ENCODE data around the gene CCBE1.

Gene CCBE1

GRCh38 chr18:59565957-59566356 lies 131.3 kb downstream of the CCBE1 start:
- DNase-seq, result no peak

GRCh38 chr18:59564561-59564960 lies 132.7 kb downstream of the CCBE1 start:
- no peak for DNase-seq

GRCh38 chr18:59563176-59563785 lies 133.9 kb downstream of the CCBE1 start:
- no peak for DNase-seq

- no peak for DNase-seq
Observed at GRCh38 chr18:59562751-59563150, 134.5 kb downstream of the CCBE1 start.

GRCh38 chr18:59561612-59562011 lies 135.6 kb downstream of the CCBE1 start:
- DNase-seq, result no peak

GRCh38 chr18:59560556-59560955 lies 136.7 kb downstream of the CCBE1 start:
- DNase-seq, result no peak

GRCh38 chr18:59559528-59559927 lies 137.7 kb downstream of the CCBE1 start:
- no peak for DNase-seq

- DNase-seq, result no peak
Observed at GRCh38 chr18:59555995-59556659, 141.1 kb downstream of the CCBE1 start.

- no peak for DNase-seq
Observed at GRCh38 chr18:59554796-59555335, 142.4 kb downstream of the CCBE1 start.

- no peak for DNase-seq
Observed at GRCh38 chr18:59553273-59553870, 143.9 kb downstream of the CCBE1 start.

- no peak for DNase-seq
Observed at GRCh38 chr18:59551902-59552635, 145.2 kb downstream of the CCBE1 start.

GRCh38 chr18:59550174-59550516 lies 147.1 kb downstream of the CCBE1 start:
- no peak for DNase-seq

- no peak for DNase-seq
Observed at GRCh38 chr18:59549503-59550173, 147.6 kb downstream of the CCBE1 start.

GRCh38 chr18:59547581-59548182 lies 149.5 kb downstream of the CCBE1 start:
- DNase-seq, result no peak

GRCh38 chr18:59546188-59546587 lies 151.0 kb downstream of the CCBE1 start:
- DNase-seq, result no peak

GRCh38 chr18:59540780-59541179 lies 156.4 kb downstream of the CCBE1 start:
- DNase-seq, result no peak

- DNase-seq, result no peak
Observed at GRCh38 chr18:59540346-59540745, 156.9 kb downstream of the CCBE1 start.

- DNase-seq, result no peak
Observed at GRCh38 chr18:59539108-59539507, 158.1 kb downstream of the CCBE1 start.

GRCh38 chr18:59537579-59537978 lies 159.6 kb downstream of the CCBE1 start:
- DNase-seq, result no peak

GRCh38 chr18:59536166-59536565 lies 161.1 kb downstream of the CCBE1 start:
- DNase-seq, result no peak

- DNase-seq, result no peak
Observed at GRCh38 chr18:59535055-59535454, 162.2 kb downstream of the CCBE1 start.

GRCh38 chr18:59528866-59529265 lies 168.4 kb downstream of the CCBE1 start:
- no peak for DNase-seq
